ENCODE measurements around the gene IL16. TPM values are rescaled to one million over a fixed set of nuclear protein-coding genes. Genes with fewer than 3 reads are reported as not detected.
A peak's percentile ranks its signal among the peaks of the same experiment; 100 is the strongest.
"Not testable (repeated sequence)": the region's sequence is repeated elsewhere in the genome, so short reads cannot be mapped to it uniquely, and the experiment has no call there.

The IL16 gene
- total RNA-seq, 1 donor from 2014 or later = 29.6 TPM

DNA sequence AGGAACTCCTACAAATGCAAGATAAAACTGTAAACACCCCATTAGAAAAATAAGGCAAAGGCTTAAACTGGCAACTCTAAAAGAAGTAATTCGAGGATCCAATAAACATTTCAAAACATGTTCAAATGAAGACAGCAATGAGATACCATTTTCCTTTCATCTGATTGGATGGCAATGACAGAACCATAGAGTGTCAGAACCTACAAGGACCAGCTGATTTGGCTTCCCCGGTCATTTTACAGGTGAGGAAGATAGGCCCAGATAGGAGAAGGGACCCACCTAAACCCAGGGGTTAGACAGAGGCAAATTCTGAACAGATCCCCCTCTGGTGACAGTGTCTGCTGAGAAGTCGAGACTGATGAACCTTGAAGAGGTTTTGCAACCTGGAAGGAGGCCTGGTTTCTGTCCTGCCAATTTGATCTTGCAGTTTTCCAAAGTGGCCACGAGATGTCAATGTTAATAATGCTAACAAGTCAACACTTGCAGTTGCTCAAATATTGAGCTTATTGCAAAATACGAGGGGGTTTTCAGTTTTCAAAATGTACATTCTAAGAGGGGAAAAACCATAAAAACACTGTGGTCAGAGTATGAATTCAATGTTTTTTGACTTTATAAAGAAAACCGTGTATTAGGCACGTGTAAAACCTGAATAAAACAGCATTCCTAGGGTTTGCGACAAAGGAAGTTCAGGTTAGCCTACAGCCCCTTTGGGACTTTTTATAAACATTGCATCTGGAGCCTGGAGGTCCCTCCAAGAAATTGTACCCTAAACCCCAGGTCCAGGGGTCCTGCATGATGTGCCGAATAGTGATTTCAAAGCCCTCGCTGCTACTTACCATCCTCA lies 41.1 kb upstream of the IL16 start:
- no peak overlapping the region for H3K27ac Mint-ChIP-seq (ENCODE audit: unreplicated experiment)
- peaks cover 13% of the 10 kb centered on the region for H3K36me3 Mint-ChIP-seq (ENCODE audit: low read depth, unreplicated experiment)
- no peak for DNase-seq (ENCODE audit: low spot score)
- peaks cover 4% of the 10 kb centered on the region for H3K4me1 Mint-ChIP-seq (ENCODE audit: unreplicated experiment)
- peaks cover 7% of the 10 kb centered on the region for H3K27me3 Mint-ChIP-seq (ENCODE audit: unreplicated experiment)
- peak; percentile 32 for TF ChIP-seq CTCF (IDR thresholded peaks at IDR 0.05; ENCODE audit: unreplicated experiment)
- no peak overlapping the region for H3K4me3 Mint-ChIP-seq (ENCODE audit: unreplicated experiment)
- no peaks in the 10 kb centered on the region for H3K9me3 Mint-ChIP-seq (ENCODE audit: unreplicated experiment)

DNA sequence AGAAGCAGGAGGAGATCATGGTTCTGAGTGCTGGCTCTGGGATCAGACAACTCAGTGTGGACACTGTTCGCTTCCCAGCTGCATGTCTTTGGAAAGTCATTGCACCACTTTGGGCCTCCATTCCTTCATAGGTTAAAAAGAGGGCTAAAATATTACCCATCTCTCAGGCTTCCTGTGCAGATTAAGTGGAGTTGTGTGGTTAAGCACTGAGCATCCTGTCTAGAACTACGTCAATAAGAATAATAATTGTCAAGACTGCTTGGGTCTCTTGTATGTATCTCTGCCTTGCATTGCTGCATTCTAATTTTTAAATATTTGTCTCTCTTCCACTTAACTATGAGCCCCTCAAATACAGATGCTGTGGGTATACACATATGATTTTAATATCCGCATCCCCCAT lies 40.4 kb upstream of the IL16 start:
- H3K27me3 Mint-ChIP-seq (ENCODE audit: unreplicated experiment) = peaks cover 7% of the 10 kb centered on the region
- TF ChIP-seq CTCF (IDR thresholded peaks at IDR 0.05; ENCODE audit: unreplicated experiment) = no peak

DNA sequence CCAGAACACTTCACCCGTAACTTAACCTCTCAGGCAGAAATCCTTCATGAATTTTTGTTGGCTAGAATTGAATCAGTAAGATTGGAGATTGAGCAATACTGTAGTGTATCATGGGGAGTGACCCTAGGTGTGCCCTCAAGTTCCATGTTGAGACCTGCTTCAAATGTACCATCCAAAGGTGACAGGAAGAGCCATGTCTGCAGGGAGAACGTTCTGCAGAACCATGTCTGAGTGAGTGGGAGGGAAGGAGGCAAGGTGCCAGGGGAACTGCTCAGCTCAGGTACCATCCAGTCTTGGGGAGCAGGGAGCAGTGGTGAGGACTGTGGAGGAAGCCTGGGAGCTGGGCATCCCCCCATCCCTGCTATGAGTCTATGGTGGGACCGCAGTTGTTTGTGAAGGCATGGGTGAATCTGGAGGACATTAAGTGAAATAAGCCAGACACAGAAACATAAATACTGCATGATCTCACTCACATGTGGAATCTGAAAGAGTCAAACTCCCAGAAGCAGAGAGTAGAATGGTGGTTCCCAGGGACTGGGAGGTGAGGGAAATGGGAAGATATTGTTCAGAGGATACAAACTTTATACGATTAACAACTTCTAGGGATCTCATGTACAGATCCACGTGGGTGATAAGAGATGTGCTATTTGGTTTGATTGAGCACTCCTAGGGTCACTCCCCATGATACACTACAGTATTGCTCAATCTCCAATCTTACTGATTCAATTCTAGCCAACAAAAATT lies 39.3 kb upstream of the IL16 start:
- DNase-seq (ENCODE audit: low spot score) = no peak
- no peak overlapping the region for H3K4me3 Mint-ChIP-seq (ENCODE audit: unreplicated experiment)
- peaks cover 9% of the 10 kb centered on the region for H3K36me3 Mint-ChIP-seq (ENCODE audit: low read depth, unreplicated experiment)
- no peak for TF ChIP-seq CTCF (IDR thresholded peaks at IDR 0.05; ENCODE audit: unreplicated experiment)
- no peaks in the 10 kb centered on the region for H3K9me3 Mint-ChIP-seq (ENCODE audit: unreplicated experiment)
- H3K27ac Mint-ChIP-seq (ENCODE audit: unreplicated experiment) = no peak overlapping the region
- H3K4me1 Mint-ChIP-seq (ENCODE audit: unreplicated experiment) = peaks cover 21% of the 10 kb centered on the region
- H3K27me3 Mint-ChIP-seq (ENCODE audit: unreplicated experiment) = peaks cover 9% of the 10 kb centered on the region

More for the DNA sequence above, 40.4 kb upstream of the IL16 start:
- Mint-ChIP-seq H3K4me1 (ENCODE audit: unreplicated experiment) (peaks cover 11% of the 10 kb centered on the region), H3K27ac (ENCODE audit: unreplicated experiment) (no peak overlapping the region), H3K36me3 (ENCODE audit: low read depth, unreplicated experiment) (peaks cover 9% of the 10 kb centered on the region), H3K4me3 (ENCODE audit: unreplicated experiment) (no peak overlapping the region), H3K9me3 (ENCODE audit: unreplicated experiment) (no peaks in the 10 kb centered on the region)
- no peak for DNase-seq (ENCODE audit: low spot score)

DNA sequence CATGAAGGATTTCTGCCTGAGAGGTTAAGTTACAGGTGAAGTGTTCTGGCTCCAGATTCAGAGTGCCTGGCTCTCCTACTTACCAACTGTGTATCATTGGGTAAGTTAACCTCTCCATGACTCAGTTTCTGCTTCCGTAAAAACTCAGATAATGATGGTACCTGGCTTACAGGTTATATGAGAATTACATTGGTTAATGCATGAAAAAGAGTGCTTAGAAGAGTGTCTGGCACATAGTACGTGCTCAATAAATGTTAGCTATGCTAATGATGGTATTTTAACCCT lies 38.8 kb upstream of the IL16 start:
- no peak for TF ChIP-seq CTCF (IDR thresholded peaks at IDR 0.05; ENCODE audit: unreplicated experiment)
- peaks cover 24% of the 10 kb centered on the region for H3K4me1 Mint-ChIP-seq (ENCODE audit: unreplicated experiment)

DNA sequence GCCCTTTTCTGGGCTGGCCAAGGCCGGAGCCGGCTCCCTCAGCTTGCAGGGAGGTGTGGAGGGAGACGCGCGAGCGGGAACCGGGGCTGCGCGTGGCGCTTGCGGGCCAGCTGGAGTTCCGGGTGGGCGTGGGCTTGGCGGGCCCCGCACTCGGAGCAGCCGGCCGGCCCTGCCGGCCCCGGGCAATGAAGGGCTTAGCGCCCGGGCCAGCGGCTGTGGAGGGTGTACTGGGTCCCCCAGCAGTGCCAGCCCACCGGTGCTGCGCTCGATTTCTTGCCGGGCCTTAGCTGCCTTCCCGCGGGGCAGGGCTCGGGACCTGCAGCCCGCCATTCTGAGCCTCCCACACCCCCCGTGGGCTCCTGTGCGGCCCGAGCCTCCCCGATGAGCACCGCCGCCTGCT lies 38.1 kb upstream of the IL16 start:
- not testable (repeated sequence) for DNase-seq (ENCODE audit: low spot score); H3K4me3 Mint-ChIP-seq (ENCODE audit: unreplicated experiment); H3K9me3 Mint-ChIP-seq (ENCODE audit: unreplicated experiment); H3K27ac Mint-ChIP-seq (ENCODE audit: unreplicated experiment); H3K27me3 Mint-ChIP-seq (ENCODE audit: unreplicated experiment); H3K36me3 Mint-ChIP-seq (ENCODE audit: low read depth, unreplicated experiment)
- peaks cover 24% of the 10 kb centered on the region for H3K4me1 Mint-ChIP-seq (ENCODE audit: unreplicated experiment)

More for the DNA sequence above, 38.8 kb upstream of the IL16 start:
- H3K9me3 Mint-ChIP-seq (ENCODE audit: unreplicated experiment) = no peaks in the 10 kb centered on the region
- no peak overlapping the region for H3K4me3 Mint-ChIP-seq (ENCODE audit: unreplicated experiment)
- no peak overlapping the region for H3K27ac Mint-ChIP-seq (ENCODE audit: unreplicated experiment)
- DNase-seq (ENCODE audit: low spot score) = no peak
- H3K27me3 Mint-ChIP-seq (ENCODE audit: unreplicated experiment) = peaks cover 9% of the 10 kb centered on the region
- H3K36me3 Mint-ChIP-seq (ENCODE audit: low read depth, unreplicated experiment) = peaks cover 9% of the 10 kb centered on the region

Data from endothelial cell (in vitro differentiated cells).